NCI-H82 treated with DMSO at 0.1 percent for 48 hours (cell line): ENCODE results near the gene CTSL.

Source experiments
- DNase-seq: peaks from one replicate; lab custom pipeline; 2025; ENCODE audit not compliant: unreplicated experiment; lab: John Stamatoyannopoulos, UW

Gene CTSL

DNA sequence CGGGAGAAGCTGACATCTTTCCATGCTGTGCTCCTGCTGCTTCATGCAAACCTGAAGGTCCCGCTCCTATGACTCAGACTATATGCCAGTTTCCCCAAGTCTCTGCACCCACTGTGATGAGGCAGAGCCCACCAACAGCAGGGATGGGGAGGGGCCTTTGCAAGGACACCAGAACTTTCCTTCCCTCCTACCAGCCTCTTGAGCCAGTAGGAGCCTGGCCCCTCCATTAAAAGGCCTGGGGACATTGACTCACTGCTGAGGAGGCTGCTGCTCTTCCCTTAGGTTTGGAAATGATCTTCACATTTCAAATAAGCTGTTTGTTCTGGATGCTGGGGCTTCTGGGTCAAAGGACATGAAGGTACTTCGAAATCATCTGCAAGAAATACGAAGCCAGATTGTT is 26.1 kb upstream of the CTSL start:
- DNase-seq = no peak

DNA sequence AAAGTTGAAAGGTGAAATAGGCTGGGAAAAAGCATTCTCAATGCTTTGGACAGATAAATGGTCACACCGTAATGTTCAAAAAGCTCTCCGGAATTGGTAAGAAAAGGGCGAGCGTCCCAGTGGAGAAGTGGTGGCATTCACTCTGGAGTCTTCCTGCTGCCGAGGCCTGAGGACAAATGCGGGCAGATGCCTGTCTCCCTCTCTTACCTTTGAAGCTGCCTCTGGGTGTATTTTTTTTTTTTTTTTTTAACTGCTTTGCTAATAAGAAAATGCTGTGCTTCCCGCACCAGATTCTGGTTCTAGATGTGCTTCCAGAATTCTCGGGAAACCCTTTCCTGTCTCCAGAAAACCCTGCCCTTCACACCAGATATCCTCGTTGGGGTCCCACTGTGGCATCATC is 24.4 kb upstream of the CTSL start:
- DNase-seq = no peak

DNA sequence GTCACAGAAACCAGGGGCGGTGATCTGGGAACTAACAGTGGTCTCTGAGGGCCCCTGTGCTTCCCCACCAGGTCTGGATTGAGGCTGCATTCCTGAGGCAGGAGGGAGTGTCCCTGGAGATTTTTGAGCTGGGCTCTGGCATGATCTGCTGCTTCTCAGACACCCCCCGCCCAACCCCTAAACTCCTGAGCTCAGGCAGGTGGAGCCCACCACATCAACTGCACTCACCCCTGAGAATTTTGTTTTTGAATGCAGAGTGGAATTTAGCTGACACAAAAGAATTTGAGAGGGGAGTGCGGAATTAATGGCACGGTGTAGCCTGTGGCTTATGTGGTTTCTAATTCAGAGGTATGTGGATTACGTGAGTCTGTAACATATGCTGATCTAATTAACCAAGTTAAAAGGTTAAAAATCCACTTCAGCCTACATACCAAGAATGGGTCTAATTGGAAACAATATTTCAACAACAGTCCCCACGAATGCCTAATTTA is 23.9 kb upstream of the CTSL start:
- DNase-seq = no peak

DNA sequence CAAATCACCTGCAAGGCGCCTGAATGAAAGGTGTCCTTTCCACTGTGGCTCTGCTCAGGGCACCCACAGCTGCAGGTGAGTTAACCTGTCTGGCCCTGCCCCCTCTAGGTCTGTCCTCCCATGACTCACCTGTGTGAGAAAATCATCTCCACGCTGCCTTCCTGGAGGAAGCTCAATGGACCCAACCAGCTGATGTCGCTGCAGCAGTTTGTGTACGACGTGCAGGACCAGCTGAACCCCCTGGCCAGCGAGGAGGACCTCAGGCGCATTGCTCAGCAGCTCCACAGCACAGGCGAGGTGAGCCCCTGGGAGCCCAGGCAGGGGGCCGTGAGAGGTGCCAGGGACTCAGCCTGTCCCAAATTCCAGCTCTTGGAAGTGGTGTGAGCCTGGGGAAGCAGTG is 23.0 kb upstream of the CTSL start:
- no peak for DNase-seq

DNA sequence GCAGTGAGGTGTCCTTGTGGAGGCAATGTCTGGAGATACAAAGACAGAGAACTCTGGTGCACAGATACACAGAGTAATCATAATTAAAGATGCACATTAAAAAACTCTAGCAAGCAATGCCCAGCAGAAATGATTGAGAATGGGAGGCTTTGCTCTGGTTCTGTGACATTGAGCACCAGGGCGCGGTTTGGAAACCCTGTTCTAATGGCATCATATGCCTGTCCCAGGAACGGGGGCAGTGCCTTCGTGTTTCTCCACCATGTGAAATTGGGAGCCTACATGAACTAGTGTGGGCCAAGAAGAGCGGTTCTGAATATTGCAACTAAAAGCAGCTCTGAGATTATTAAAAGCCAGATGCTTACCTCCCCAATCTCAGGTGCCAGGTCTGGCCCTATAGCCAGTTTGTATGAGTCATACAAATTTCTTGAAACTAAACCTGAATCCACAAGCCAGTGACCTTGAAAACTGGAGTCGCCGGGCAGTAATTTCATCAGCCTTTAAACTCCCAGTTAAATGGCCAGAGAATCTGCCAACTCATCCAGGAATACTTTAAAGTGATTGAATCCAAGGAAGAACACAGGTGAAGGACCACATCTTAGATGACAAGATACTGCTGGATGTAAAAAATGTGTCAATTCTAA is 22.2 kb upstream of the CTSL start:
- no peak for DNase-seq

DNA sequence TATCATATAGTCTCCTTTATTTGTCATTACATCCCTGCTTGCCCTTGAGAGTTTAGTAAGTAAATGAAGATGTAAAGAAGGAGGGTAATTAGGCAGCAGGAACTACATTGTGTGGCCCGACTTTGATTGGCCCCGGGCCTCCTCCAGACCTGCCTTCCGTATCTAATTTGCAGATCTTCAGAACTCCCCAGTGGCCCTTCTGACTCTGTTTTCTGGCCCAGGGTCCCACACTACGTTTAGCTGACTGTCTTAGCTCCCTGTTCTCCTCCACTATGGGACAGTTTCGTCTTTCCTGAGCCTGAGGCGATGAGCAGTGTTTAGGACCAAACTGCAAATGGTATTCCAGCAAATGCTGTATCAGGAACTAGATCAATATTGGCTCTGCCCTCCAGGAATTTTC is 21.6 kb upstream of the CTSL start:
- DNase-seq = no peak

DNA sequence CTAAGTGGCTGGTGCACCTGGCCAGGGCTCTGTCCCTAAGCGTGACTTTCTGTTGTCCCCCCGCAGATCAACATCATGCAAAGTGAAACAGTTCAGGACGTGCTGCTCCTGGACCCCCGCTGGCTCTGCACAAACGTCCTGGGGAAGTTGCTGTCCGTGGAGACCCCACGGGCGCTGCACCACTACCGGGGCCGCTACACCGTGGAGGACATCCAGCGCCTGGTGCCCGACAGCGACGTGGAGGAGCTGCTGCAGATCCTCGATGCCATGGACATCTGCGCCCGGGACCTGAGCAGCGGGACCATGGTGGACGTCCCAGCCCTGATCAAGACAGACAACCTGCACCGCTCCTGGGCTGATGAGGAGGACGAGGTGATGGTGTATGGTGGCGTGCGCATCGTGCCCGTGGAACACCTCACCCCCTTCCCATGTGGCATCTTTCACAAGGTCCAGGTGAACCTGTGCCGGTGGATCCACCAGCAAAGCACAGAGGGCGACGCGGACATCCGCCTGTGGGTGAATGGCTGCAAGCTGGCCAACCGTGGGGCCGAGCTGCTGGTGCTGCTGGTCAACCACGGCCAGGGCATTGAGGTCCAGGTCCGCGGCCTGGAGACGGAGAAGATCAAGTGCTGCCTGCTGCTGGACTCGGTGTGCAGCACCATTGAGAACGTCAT is 19.7 kb upstream of the CTSL start:
- no peak for DNase-seq

DNA sequence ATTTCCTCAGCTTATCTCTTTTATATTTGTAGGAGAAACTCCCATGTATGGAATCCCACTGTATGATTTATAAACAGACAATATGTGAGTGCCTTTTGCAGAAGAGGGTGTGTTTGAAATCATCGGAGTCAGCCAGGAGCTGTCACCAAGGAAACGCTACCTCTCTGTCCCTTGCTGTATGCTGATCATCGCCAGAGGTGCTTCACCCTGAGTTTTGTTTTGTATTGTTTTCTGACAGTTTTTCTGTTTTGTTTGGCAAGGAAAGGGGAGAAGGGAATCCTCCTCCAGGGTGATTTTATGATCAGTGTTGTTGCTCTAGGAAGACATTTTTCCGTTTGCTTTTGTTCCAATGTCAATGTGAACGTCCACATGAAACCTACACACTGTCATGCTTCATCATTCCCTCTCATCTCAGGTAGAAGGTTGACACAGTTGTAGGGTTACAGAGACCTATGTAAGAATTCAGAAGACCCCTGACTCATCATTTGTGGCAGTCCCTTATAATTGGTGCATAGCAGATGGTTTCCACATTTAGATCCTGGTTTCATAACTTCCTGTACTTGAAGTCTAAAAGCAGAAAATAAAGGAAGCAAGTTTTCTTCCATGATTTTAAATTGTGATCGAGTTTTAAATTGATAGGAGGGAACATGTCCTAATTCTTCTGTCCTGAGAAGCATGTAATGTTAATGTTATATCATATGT is 18.0 kb upstream of the CTSL start:
- no peak for DNase-seq

DNA sequence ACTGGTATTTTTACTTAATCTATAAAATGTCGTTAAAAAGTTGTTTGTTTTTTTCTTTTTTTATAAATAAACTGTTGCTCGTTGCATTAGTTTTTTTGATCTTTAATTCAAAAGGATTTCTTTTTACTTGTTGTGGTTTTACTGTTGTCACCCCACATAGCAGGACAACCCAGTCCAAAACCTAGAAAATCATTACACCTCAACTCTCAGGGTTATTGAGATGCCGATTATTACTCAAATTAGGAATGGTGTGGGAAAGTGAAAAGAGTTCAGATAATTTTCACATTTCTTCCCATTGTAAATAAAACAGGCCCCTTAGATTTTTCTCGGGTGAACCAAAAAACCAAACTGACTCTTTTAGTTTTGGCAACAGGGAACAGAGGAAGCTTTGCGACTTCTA is 17.4 kb upstream of the CTSL start:
- DNase-seq = no peak

DNA sequence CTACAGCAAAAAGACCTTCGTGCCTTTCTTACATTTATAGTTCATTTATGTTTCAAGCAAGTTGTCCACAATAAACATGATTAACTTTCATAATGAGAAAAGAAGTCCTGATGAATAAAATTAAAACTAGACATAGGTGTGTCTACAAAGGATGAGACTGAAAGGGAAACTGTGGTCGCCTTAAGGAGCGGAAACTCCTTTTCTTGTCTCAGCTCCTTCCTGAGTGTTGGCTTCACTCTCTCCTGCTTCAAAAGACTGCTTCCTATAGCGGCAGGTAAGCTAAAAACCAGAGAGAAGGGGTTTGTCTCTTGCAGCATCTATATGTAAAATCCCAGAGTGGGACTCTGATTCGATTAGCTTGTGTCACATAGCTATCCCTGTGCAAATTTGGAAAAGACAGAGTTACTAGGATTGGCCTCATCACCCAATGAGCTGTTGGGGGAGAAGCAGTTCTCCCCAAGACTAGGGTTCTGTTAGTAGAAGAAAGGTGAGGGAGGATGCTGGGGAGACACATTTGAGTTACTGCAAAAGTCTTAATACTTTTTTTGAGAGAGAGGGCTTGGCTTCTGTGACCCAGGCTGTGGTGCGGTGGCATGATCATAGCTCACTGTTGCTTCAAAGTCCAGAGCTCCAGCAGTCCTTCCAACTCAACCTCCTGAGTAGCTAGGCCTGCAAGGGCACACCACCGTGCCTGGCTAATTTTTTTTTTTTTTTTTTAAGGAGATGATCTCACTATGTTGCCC is 16.8 kb upstream of the CTSL start:
- DNase-seq = no peak

DNA sequence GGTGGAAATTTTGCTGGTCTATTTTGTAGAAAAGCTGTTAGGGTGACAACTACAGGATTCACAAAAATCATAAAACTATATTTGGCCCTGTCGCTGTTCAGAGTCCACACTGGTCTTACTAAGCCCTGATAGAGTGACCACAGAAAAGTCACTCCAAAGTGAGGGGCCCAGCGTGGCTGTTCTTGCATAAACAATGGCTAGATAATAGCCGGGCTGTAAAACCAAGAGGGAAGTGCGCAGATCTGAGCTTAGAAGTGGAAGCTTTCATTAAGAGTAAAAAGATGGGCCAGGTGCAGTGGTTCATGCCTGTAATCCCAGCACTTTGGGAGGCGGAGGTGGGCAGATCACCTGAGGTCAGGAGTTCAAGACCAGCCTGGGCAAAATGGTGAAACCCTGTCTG is 15.5 kb upstream of the CTSL start:
- DNase-seq = no peak

DNA sequence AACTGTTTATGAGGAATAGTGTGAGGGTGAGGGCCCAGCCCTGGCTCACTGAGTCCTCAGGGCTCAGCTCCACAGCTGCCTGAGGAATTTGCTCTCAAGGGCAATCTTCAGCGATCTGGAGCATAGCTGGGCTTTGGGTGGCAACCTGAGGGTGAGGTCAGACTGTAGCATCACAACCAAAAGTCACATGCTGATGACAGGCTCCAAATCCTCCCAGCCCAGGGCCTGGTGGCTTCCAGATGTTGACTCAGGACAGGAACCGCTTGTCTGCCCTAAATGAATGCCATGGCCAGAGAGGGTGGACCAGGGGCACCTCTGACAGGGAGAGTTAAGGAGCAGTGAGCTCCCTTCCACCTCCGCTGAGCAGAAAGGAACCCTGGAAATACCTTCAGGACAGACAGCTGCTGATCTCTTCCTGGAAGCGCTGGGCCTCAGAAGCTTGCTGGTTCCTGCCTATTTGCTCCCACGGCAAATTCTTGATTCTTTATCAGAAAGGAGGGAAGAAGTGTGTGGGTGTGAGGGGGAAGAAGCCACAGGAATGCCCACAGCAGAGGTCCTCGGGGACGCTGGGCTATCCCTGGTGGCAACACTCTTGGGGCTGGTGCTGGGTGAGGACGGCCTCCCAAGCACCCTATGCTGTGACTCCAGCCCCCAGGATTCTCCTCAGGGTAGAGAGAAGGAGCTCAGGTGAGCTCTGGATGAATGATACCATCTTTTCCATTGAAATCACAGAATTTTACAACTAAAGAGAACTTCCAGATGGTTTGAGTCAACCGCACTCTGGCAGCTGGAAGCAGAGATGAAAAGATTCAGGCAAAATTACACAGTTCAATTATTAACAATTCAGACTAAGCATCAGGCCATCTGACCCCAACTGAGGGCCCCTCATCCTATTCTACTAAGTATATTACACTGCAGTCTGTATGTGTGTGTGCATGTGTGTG is 13.8 kb upstream of the CTSL start:
- no peak for DNase-seq

DNA sequence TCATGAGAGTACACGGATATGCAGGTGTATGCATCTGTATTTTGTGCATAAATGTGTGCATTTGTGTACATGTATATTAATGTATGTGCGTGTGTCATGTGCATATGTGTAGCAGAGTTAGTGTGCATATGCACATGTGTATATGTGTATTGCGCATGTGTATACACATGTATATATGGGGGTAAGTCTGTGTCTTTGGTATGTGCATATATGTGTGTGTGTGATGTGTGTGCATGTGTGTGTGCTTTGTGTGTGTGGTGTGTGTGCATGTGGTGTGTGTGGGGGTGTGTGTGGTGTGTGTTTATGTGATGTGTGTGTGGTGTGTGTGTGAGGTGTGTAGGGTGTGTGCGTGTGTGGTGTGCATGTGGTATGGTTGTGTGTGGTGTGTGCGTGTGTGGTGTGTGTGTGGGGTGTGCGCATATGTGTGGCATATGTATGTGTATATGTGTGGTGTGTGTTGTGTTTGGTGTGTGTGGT is 13.1 kb upstream of the CTSL start:
- DNase-seq = no peak

DNA sequence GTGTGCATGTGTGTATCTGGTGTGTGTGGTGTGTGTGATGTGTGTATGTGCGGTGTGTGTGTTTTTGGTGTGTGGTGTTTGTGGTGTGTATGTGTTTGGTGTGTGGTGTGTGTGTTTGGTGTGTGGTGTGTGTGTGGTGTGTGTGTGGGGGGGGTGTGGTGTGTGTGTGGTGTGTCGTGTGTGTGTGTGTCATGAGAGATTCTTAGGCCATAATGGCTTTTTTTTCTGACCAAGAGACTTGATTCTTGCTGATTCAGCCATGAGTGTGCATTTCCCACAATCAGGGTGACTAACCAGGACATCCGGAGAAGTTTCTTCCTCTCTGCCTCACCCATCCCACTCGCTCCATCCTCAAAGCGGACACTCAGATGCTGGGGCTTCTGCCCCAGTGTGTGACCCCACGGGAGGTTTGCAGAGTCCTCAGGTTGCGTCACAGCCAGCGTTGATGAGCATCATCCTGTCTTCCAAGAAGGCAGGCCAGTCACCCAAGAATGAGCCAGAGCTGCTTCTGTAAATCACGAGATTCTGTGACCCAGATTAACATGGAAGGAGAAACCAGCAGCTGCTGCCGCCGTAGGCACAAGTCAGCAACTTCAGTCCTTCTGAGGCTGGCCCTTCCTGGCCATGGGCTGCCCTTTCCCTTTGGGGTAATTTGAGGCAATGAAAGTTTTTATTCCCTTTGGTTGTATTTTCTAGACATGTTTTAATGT is 12.5 kb upstream of the CTSL start:
- no peak for DNase-seq

DNA sequence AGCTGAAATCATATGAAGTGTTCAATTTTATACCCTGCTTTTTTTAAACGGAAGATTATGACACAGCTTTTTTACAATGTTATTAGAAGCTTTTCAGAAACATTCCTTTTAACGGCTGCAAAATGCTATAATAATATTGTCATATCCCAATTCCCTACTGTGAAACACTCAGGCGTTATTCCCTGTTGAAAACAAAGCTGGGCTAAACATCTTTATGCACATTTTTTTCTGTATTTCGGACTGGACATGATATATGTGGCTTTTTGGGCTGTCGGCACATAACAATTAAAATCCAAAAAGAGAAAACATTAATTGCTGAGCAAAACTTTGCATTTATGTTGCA is 12.0 kb upstream of the CTSL start:
- DNase-seq = no peak

DNA sequence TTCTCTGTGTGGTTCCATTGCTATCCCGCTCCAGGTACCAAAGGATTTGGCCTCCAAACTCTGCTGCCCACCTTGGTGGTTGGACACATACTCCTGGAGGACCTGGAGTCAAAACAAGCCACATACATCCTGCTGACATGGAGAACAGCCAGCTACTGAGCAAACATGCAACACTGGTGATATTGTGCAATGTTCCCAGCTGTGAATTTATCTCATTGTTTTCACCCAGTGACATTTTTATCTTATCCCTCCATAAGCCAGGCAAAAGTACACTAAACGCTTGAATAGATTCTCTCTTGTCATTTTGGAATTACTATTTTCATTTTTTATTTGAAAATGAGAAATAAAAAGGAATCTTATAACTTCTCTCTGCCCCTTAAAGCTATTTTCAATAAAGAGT is 11.1 kb upstream of the CTSL start:
- no peak for DNase-seq

DNA sequence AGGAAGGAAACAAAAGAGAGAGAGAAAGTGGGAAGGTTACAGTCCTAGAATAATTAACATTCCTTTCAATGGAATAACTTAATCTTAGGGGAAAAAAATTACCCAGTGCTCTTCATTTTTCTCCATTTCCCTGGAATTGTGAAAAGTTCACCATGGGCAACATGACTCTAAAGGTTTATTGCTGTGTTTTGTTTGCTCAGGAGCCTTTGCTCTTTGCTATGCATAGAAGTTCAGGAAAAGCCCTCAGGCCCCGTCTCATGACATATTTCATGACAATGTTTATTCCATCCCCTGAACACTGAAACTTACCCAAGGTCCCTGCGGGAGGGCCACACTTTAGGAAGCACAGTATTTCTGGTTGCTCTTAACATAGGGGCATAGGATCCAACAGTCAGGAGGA is 9.8 kb upstream of the CTSL start:
- DNase-seq = no peak

DNA sequence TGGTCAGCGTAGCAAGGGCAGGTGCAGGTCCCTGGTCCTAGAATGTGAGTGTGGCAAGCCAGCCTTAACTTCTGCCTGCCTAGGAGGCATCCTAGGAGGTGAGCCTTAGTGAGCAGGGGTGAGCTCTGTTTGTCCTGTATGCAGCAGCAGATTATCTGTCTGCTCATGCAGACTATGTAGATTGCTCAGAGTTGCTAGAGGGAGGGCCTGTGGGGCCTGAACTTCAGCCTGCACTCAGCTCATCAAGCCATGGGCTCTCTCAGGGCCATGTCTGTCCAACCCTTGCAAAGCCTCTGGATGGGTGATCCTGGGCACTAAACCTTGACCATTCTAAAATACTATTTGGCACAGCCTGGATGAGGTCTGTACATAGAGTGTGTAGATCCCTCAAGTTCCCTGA is 8.5 kb upstream of the CTSL start:
- DNase-seq = no peak

DNA sequence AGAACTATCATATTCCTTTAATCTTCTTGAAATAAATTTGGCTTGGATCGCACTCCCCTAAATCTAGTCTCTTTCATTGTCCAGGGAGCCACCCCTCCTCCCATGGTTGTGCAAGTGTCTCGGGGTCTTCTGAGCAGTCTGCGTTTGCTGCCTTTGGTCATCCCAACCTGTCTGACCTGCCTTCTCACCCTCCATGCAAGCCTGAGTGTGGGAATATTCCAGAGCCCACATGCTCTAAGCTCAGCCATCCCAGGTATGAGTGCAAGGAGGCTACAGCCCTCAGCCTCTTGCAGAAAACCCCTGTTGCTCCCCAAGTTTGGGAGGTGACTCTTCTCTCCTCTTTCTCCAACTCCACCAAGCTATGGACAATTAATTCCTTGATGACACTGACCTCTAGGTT is 7.7 kb upstream of the CTSL start:
- no peak for DNase-seq
